ENCODE measurements around the gene PTOV1. TPM values are rescaled to one million over a fixed set of nuclear protein-coding genes. Genes with fewer than 3 reads are reported as not detected.

PTOV1 gene
- polyA plus RNA-seq, 12 donors = 143 to 230 (median 174) TPM; not detected in 1

DNA sequence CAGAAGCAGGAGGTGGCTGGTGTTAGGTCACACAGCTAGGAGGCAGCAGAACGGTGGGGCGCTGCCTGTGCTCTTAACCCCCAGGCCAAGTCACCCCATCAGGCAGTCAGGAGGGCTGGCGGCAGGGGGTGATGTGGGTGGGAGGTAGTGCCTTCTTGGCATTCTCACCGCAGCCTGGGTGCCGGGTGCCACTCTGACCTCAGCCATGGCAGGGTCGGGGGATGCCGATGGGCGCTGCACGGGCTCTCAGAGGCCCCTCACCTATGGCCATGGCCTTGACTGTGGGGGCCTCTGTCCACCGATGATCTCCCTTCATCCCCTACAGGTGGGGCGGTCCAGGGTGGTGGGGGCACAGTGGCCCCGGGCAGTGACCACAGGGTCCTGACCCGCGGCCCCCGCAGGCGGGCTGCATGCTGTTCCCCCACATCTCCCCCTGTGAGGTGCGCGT, 5.6 kb downstream of the PTOV1 start:
- no peak for DNase-seq

DNA sequence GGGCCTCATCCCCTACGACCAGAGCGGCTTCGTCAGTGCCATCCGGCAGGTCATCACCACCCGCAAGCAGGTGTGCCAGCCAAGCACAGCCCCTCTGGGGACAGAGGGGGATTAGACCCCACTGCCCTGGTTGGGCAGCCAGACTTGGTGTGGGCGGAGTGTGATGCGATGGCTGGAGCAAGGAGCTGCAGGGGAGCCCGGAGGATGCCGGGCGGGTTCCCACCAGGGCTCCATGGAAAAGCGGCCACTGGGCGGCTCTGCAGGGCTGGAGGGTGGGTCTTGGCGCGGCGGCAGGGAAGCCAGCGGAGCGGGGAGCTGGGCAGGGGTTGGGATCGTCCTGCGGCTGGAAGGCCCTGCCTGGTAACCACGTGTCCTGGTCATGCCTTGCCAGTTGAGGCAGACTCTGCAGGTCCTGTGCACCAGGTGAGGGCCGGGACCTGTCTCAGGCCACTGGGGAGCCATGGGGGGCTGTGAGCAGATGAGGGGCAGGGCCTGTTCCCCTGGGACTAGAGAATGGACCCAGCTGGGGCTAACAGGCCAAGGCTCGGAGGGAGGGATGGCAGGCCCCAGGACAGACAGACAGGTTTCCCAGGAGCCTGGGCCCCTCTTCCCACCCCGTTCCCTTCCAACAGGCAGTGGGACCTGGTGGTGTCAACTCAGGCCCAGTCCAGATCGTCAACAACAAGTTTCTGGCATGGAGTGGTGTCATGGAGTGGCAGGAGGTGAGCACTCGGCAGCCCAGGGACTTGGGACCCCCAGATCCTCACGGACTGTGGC, 6.3 kb downstream of the PTOV1 start:
- DNase-seq = no peak

DNA sequence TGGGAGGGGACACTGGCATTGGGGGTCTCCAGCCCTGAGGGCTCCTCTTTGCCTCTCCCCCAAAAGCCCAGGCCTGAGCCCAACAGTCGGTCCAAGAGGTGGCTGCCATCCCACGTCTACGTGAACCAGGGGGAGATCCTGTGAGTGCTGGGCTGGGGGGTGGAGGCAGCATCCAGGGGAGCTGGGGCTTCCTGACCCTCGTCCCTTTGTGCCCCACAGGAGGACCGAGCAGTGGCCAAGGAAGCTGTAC, 6.8 kb downstream of the PTOV1 start:
- no peak for DNase-seq

DNA sequence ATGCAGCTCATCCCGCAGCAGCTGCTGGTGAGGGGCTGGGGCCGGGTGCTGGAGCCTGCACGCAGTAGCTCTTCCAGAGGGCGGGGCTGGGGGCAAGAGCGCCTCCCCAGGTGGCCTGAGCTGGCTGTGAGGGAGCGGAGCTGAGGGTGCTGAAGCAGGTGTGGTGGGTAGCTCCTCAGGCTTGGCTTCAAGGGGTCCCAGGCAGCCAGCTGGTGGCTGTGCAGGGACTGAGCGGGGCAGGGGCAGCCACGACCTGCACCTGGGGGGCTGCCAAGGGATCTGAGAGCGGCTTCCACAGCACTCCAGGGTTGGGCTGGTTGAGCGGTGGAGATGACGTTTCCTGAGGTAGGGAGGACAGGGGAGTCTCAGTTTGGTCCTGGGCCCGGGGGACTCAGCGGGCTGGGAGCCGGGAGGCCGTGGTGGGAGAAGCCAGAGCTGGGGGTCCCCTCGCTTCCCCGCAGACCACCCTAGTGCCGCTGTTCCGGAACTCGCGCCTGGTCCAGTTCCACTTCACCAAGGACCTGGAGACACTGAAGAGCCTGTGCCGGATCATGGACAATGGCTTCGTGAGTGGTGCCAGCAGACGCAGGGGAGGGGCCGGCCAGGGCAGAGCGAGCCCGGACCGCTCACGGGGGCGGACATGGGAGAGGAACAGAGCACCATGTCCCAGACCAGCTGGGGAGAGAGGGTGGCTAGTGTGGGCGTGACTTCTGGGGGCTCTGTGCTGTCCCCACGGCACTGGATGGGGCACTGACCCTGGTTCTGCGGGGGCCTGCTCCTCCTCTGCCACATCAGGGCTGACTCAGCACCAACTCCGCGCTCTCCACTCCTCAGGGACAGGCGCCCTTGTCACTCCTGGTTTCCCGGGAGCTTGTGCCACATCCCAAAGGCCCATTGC, 7.4 kb downstream of the PTOV1 start:
- DNase-seq = no peak

DNA sequence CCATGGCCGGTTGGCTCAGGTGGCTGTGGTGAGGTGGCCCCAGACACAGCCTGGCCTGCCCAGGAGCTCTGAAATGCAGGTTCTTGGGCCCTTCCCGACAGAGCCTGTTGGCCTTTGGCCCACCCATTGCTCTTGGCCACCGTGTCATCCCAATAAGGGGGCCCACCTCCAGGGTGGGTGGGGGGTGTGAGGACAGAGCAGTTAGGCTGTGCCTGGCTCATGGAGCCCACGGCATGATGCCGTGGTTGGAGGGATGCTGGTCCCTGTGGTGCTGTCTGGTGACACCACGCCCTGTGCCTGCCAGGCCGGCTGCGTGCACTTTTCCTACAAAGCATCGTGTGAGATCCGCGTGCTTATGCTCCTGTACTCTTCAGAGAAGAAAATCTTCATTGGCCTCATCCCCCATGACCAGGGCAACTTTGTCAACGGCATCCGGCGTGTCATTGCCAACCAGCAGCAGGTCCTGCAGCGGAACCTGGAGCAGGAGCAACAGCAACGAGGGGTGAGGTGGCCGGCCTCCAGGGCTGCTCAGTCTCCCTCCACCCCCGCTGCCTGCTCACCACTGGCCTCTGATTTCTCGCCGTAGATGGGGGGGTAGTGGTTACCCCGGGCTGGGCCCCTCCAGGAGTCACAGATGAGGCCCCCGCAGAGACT, 8.8 kb downstream of the PTOV1 start:
- DNase-seq = no peak

GRCh38 chr19:49860336-49861102, 9.6 kb downstream of the PTOV1 start:
- DNase-seq = no peak

- no peak for DNase-seq
These were observed 10.1 kb downstream of the PTOV1 start for GRCh38 chr19:49861107-49861506.

GRCh38 chr19:49861541-49862378, 10.8 kb downstream of the PTOV1 start:
- no peak for DNase-seq

DNA sequence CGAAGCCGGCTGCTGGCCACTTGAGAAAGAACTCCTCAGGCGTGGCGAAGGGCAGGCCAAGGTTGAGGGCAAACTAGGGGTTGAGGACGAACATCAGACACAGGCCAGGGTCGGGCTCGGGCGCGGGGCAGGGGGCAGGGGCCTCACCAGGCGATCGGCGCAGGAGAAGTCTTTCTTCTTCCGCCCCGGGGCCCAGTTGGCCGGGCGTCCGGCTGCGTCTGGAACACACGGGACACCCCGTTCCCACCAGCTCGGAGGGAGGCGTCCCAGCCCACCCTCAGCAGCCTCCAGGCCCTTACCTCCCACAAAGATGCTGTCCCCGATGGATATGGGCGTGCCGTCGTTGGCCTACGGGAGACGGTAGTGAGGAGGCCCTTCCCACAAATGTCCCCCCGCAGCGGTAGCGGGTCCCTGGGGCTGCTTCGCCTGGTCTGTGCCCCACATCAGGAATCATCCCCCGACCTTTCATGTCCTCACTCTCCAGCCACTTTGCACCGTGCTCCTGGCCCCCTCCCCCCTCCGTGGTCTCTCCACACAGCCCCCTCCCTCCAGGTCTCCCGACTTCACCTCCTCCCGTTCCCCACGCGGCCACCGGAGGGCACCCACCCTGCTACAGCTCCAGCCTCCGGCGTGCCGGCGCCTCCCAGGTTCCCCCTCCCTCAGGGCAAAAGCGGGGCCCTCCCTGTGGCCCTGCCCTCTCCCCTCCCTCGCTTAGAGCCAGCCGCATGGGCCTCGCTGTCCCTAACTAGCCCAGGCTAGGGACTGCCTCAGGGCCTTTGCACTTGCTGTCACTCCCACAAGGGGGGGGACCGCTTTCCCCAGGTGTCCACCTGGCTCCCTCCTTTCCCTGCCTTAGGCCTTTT, 11.7 kb downstream of the PTOV1 start:
- no peak for DNase-seq

GRCh38 chr19:49863254-49863934, 12.4 kb downstream of the PTOV1 start:
- DNase-seq = no peak

- DNase-seq = no peak
These were observed 13.0 kb downstream of the PTOV1 start for GRCh38 chr19:49863935-49864320.

DNA sequence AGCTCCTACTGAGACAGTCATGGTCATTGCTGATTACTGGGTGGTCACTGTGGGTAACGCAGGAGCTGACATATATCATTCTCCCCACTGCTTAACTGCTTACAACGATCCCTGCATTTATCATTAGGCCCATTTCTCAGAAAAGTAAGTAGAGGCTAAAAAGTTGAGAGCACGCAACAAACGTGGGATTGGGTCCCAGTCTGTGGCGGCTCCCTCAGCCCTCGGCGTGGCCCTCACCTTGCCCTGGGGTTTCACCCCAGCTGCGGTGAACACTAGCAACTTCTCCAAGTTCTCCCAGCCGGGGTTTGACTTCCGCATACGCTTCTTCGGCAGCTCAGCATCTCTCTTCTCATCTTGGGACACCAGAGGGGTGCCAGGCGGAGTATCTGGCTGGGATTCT, 13.9 kb downstream of the PTOV1 start:
- DNase-seq = no peak

GRCh38 chr19:49866933-49867782, 16.2 kb downstream of the PTOV1 start, which contains the start of gene PNKP:
TSS of gene PNKP (minus strand) at chr19:49867576. CDS start at chr19:49867204, 372 bp downstream.
- peak; percentile 95 for DNase-seq

- no peak for DNase-seq
These were observed 18.1 kb downstream of the PTOV1 start for GRCh38 chr19:49869009-49869483.

DNA sequence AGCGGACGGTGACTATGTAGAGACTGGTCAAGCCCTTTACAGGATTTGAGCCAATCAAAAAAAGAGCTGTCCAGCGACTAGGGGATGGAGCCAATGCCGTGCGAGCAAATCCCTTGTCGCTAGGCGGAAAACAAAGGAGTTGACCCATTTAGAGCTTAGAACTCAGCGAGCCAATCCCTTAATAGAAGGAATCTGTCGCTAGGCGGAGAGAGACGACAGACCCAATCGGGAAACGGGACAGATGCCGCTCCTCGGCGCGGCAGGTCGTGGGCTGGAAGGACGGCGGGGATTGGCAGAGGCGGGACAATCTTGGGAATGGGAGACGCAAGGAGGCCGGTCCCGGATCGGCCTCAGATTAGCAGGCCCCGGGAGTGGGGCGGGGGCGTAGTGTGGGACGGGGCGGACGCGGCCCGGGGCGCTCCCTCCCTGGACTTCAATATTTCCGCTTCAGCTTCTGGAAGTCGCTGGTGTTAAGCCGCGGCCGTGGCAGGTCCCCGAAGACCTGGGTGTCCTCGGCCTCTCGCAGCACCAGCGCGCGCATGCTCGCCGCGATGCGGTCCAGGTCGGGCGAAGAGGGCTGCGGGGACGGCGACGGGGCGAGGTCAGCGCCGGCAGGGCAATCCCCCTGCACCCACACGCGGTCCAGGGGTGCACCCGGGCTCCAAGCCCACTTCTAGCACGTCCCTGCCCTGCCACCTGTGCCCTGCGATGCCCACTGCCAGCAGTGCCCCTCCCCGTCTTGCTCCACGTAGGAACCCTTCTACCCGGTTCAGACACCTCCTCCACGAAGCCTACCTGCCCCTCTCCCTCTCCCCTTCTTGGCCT, 18.7 kb downstream of the PTOV1 start:
- DNase-seq = peak; percentile 99

- no peak for DNase-seq
These were observed 19.4 kb downstream of the PTOV1 start for GRCh38 chr19:49870309-49870901.
